ENCODE results near the gene SLC6A2.

DNA sequence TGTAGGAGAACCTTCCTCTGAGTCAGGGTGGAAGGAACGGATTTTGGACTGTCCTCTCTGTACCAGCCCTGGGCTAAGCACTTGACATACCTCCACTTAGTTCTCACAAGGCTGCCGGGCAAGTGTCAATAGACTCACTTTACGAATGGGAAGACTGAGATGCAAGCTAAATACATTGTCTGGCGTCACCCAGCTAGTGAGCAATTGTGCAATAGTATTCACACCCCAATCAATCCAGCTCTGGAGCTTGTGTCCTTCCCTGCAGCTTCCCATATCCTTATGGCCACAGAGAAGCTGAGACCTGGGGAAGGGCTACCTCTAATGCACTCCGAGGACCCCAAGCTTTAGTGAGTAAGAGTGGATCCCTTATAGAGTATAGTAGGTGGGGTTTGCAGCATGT is 39.8 kb downstream of the SLC6A2 start:
- TF ChIP-seq CTCF (IDR thresholded peaks at IDR 0.05) (no peak), POLR2AphosphoS5 (IDR thresholded peaks at IDR 0.05; ENCODE audit: insufficient read depth in 1 of 2, low read depth in 1 of 2) (no peak), POLR2A (IDR thresholded peaks at IDR 0.05) (no peak)

Measured in vagina (tissue), 2 donors.